Astrocyte of the cerebellum (primary cell): ENCODE results near the gene WNT7B.

Experiments
- DNase-seq: peaks from one replicate; pipeline ENCODE4 v3.0.0-alpha.2; 2011; ENCODE audit warnings: low read depth
- H3K4me3 ChIP-seq: 2 replicates; pipeline ENCODE4 v1.5.1; 2011; ENCODE audit warnings: mild to moderate bottlenecking, low read depth, low read length, moderate library complexity
- CTCF ChIP-seq: IDR thresholded peaks from 2 replicates; pipeline ENCODE4 v1.5.1; 2012; ENCODE audit warnings: low read length, low read depth, moderate library complexity, mild to moderate bottlenecking; ENCODE audit errors: missing control alignments
- in situ Hi-C: cut with HindIII; loops from 2 replicates; pipeline ENCODE4 v1.10.0; 2017; ENCODE audit warnings: low sequenced_read_pairs

The WNT7B gene

GRCh38 chr22:45959719-45960476 is 17.1 kb downstream of the WNT7B start:
- DNase-seq = no peak
- TF ChIP-seq CTCF = no peak
- in situ Hi-C loops = no loop called here
- H3K4me3 ChIP-seq = no peak overlapping the region

DNA sequence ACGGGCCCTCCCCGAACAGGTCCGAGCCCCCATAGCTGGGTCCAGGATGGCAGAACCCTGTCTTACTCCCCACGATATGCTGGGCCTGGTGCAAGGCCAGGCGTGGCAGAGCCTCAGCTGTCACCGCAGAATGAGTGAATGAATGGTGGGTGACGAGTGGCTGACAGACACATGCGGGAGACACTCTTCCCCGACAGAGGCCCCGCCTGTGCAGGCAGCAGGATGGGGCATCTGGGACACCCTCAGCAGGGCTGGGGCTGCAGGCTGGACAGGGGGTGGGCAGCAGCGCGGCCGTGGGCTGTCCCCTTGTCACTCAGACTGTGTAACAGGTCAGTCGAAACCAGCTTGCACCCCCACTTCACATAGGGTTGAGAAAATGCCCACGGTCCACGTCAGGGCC is 18.0 kb downstream of the WNT7B start:
- DNase-seq = no peak
- in situ Hi-C loops = no loop called here
- TF ChIP-seq CTCF = no peak
- no peak overlapping the region for H3K4me3 ChIP-seq

DNA sequence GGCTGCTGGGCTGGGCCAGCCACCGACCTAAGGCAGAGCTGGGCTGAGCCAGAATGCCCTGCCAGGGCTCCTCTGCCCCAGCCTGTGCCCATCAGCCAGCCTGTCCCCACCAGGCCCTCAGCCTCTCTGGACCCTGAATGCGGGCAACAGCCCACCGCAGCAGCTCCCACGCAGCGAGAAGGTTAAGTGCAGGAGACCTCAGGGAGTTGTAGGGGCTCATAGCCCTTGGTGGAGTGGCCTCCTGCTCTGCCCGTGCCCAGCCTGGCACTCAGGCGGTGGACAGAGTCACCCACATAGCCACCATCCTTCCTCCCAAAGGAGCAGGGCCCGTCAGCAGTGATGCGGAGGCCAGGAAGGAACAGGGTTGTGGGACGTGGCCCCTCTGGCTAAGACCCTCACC is 19.1 kb downstream of the WNT7B start:
- in situ Hi-C loops = no loop called here
- no peak overlapping the region for H3K4me3 ChIP-seq
- TF ChIP-seq CTCF = no peak
- no peak for DNase-seq

DNA sequence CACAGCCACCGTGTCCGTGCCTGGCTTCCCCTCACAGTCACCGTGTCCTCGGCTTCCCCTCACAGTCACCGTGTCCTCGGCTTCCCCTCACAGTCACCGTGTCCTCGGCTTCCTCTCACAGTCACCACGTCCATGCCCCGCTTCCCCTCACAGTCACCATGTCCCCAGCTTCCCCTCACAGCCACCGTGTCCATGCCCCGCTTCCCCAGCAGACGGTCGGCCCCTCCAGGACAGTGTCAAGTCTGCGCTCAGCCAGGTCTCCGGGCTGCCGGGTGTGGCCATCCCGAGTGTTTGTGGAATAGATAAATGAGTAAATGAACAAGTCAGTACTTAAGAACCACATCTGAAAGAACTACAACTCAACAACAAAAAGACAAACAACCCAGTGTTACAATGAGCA is 23.8 kb downstream of the WNT7B start:
- no peak overlapping the region for H3K4me3 ChIP-seq
- DNase-seq = no peak
- TF ChIP-seq CTCF = no peak
- in situ Hi-C loops = no loop called here

- no peak for TF ChIP-seq CTCF
- no peak overlapping the region for H3K4me3 ChIP-seq
- DNase-seq = no peak
- in situ Hi-C loops = no loop called here
Observed at GRCh38 chr22:45952553-45952952, 24.4 kb downstream of the WNT7B start.

- in situ Hi-C loops = no loop called here
- no peak overlapping the region for H3K4me3 ChIP-seq
- no peak for DNase-seq
- no peak for TF ChIP-seq CTCF
Observed at GRCh38 chr22:45952151-45952550, 24.8 kb downstream of the WNT7B start.

- in situ Hi-C loops = no loop called here
- TF ChIP-seq CTCF = no peak
- H3K4me3 ChIP-seq = no peak overlapping the region
- no peak for DNase-seq
Observed at GRCh38 chr22:45949891-45950290, 27.1 kb downstream of the WNT7B start.
